ENCODE measurements around the gene PFKFB4. TPM values are rescaled to one million over a fixed set of nuclear protein-coding genes. Genes with fewer than 3 reads are reported as not detected.

PFKFB4 gene
- total and polyA plus RNA-seq, 2 of the 8 experiments (the other 6 are each of a cell fraction or from before 2014, with no cell fraction given) = 10.7 to 20.1 TPM

DNA sequence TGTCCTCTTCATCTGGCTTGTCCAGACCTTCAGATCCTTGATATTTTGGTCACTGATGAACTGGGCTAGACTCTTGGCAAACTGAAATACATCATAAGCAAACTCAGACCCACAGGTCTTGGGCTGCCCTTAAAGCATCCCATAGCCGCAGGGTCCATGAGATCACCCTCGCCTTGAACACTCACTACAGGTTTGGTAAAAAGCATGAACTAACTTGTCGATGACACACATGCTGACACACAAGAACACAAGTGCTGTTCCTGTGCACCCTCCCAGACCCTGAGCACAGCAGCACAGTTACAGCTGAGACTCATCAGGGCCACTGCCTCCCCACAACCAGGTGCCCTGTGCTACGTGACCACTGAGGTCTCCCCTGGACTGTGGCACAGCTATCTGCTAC is 21.0 kb downstream of the PFKFB4 start:
- 91% methylated on average over 4 of the region's 4 CpGs; no CpG with 5 or more reads in 1 of the 2 experiments for WGBS, 2 experiments (ENCODE audit: extremely low coverage in 1 of 2, insufficient coverage in 1 of 2, insufficient read length in 1 of 2, insufficient replicate concordance in 2 of 2, low coverage in 1 of 2, low lambda C conversion rate in 2 of 2, missing lambda C conversion rate in 1 of 2)
- FAIRE-seq (no peak), DNase-seq (ENCODE audit: low read depth in 1 of 2, low spot score in 2 of 2) (no peak)
- Histone ChIP-seq H4K8ac (ENCODE audit: extremely low read depth, insufficient read depth, low read length) (no peak overlapping the region), H2BK20ac (ENCODE audit: low read length) (no peak overlapping the region), H3K18ac (ENCODE audit: extremely low read depth, low read length) (no peak overlapping the region), H2AFZ (ENCODE audit: low read length) (no peak overlapping the region), H3K79me1 (ENCODE audit: low read depth, low read length) (no peaks in the 10 kb centered on the region), H2BK120ac (replicated peaks; ENCODE audit: low read depth, low read length) (no peak overlapping the region), H4K20me1 (replicated peaks in 1 of 2; ENCODE audit: control insufficient read depth in 1 of 2, insufficient read depth in 2 of 2, low read length in 2 of 2) (peaks cover 0 to 4% of the 10 kb centered on the region in 2 experiments), H4K91ac (replicated peaks; ENCODE audit: insufficient read length, low read length) (no peak overlapping the region), H3K27ac (ENCODE audit: low read depth, low read length) (no peak overlapping the region), H3K23me2 (ENCODE audit: low read depth, low read length) (no peaks in the 10 kb centered on the region; the same call in 1 of the 2 replicates), H2BK5ac (ENCODE audit: low read depth, low read length) (no peak overlapping the region), H3K14ac (ENCODE audit: insufficient read length) (no peak overlapping the region), H3K9me3 (ENCODE audit: insufficient read depth in 2 of 2, low read depth in 1 of 2, low read length in 1 of 2) (no peaks in the 10 kb centered on the region), H3K36me3 (ENCODE audit: control insufficient read depth in 2 of 4, insufficient read depth in 4 of 4, low read length in 3 of 4) (peaks cover 2 to 35% (median 23%) of the 10 kb centered on the region in 4 experiments; a peak in 7 of 8 replicates), H4K5ac (ENCODE audit: insufficient read length, low read depth, low read length) (no peak overlapping the region), H2BK12ac (ENCODE audit: low read depth, low read length) (no peak overlapping the region), H3K56ac (replicated peaks; ENCODE audit: insufficient read length, low read depth, low read length) (no peak overlapping the region), H2BK15ac (ENCODE audit: low read length) (no peak overlapping the region), H3K79me2 (ENCODE audit: control insufficient read depth in 1 of 2, insufficient read depth in 2 of 2, low read length in 2 of 2) (no peaks in the 10 kb centered on the region), H3K23ac (ENCODE audit: insufficient read length) (no peak overlapping the region), H3K27me3 (replicated peaks in 1 of 4; ENCODE audit: control insufficient read depth in 3 of 4, extremely low read depth in 1 of 4, insufficient read depth in 3 of 4, low read length in 3 of 4) (no peaks in the 10 kb centered on the region), H3K4me1 (replicated peaks in 1 of 4; ENCODE audit: control insufficient read depth in 3 of 4, insufficient read depth in 4 of 4, low read length in 3 of 4) (no peaks in the 10 kb centered on the region), H2AK5ac (ENCODE audit: low read depth, low read length) (no peak overlapping the region), H3K9ac (replicated peaks in 1 of 4; ENCODE audit: extremely low read depth in 1 of 4, low read depth in 3 of 4, low read length in 3 of 4) (no peak overlapping the region), H3K4me3 (ENCODE audit: extremely low read depth in 1 of 4, insufficient read depth in 2 of 4, low read depth in 3 of 4, low read length in 4 of 4) (no peak overlapping the region), H3K4me2 (ENCODE audit: insufficient read depth in 1 of 2, low read depth in 2 of 2, low read length in 2 of 2) (no peak overlapping the region), H3K4ac (replicated peaks; ENCODE audit: insufficient read length, low read depth, low read length) (no peak overlapping the region)
- ChIA-PET POLR2A (ENCODE audit: partially characterized antibody) (interaction anchor here (0.7 to 1.6 kb wide), 2 partner anchors 8 to 96 kb away, joined by 3 to 5 read pairs; partner anchors contain the start of gene CCDC51), CTCF (ENCODE audit: partially characterized antibody) (interaction anchor here (1.2 to 4.1 kb wide), 3 partner anchors 13 to 62 kb away, joined by 3 to 21 read pairs (median 4); no protein-coding TSS in a partner anchor)
- TF ChIP-seq NANOG (IDR thresholded peaks at IDR 0.05; ENCODE audit: insufficient read depth, low read depth, low read length, poor library complexity, severe bottlenecking) (no peak), JUND (IDR thresholded peaks at IDR 0.05; ENCODE audit: low read length) (no peak), TAF7 (optimal IDR thresholded peaks at IDR 0.05; ENCODE audit: borderline replicate concordance, low read depth, low read length) (no peak), POLR2AphosphoS5 (IDR thresholded peaks at IDR 0.05; ENCODE audit: low read depth, low read length) (no peak), FOSL1 (IDR thresholded peaks at IDR 0.05; ENCODE audit: insufficient read depth, low read depth, low read length) (no peak), SAP30 (IDR thresholded peaks at IDR 0.05; ENCODE audit: insufficient read depth, insufficient replicate concordance, low read length) (no peak), CTBP2 (IDR thresholded peaks at IDR 0.05; ENCODE audit: borderline replicate concordance, insufficient read depth, insufficient read length, low read length) (no peak), TBP (IDR thresholded peaks at IDR 0.05; ENCODE audit: low read depth, low read length) (no peak), GTF2F1 (IDR thresholded peaks at IDR 0.05; ENCODE audit: borderline replicate concordance, low read depth, low read length) (no peak), SP4 (IDR thresholded peaks at IDR 0.05; ENCODE audit: low read length) (no peak), CHD2 (IDR thresholded peaks at IDR 0.05; ENCODE audit: low read length) (no peak), POU5F1 (IDR thresholded peaks at IDR 0.05; ENCODE audit: low read depth, low read length) (no peak), SUZ12 (IDR thresholded peaks at IDR 0.05; ENCODE audit: low read length) (no peak), EZH2 (IDR thresholded peaks at IDR 0.05; ENCODE audit: low read depth, low read length, severe bottlenecking) (no peak), MAFK (IDR thresholded peaks at IDR 0.05; ENCODE audit: low read depth, low read length) (no peak)

Measured in H1 (cell line).